Gastroesophageal sphincter (tissue), 4 donors: ENCODE data around the gene GPN3. TPM values are rescaled to one million over a fixed set of nuclear protein-coding genes. Genes with fewer than 3 reads are reported as not detected.
A peak's percentile ranks its signal among the peaks of the same experiment; 100 is the strongest.

Experiments used
- ATAC-seq: fragments of 150-250 bp; one replicate; pipeline ENCODE4 v1.9.1; 2016; ENCODE audit warnings: mild to moderate bottlenecking, moderate library complexity
- H3K27ac ChIP-seq, 4 donors: fragments of 200-600 bp; sonication (generic) in 3 of 4; 1 replicate in 3 of 4; 2 replicates in 1 of 4; pipeline ENCODE4 v1.5.1; 2016 to 2019
- H3K27me3 ChIP-seq: fragments of 200-600 bp; sonication (generic); one replicate; pipeline ENCODE4 v1.5.1; 2019
- H3K36me3 ChIP-seq, 2 donors: fragments of 200-600 bp; sonication (generic); one replicate each; pipeline ENCODE4 v1.5.1; 2019; ENCODE audit warnings: control low read depth in 1 of 2
- H3K4me1 ChIP-seq, 3 donors: fragments of 200-600 bp; sonication (generic); 1 replicate in 2 of 3; 2 replicates in 1 of 3; pipeline ENCODE4 v1.5.1; 2016 to 2019; ENCODE audit warnings: control low read depth in 2 of 3
- H3K4me3 ChIP-seq, 2 donors: fragments of 200-600 bp; sonication (generic); one replicate each; pipeline ENCODE4 v1.5.1; 2019; ENCODE audit warnings: mild to moderate bottlenecking in 1 of 2, moderate library complexity in 1 of 2
- H3K9me3 ChIP-seq, 3 donors: fragments of 200-600 bp; sonication (generic); one replicate each; pipeline ENCODE4 v1.5.1; 2017 to 2019; ENCODE audit warnings: control low read depth in 2 of 3
- CTCF ChIP-seq, 4 experiments: fragments of 200-600 bp in 2 of 4; fragments of 450-650 bp in 2 of 4; sonication (generic) in 1 of 4; IDR thresholded peaks; one replicate each; pipeline ENCODE4 v1.5.1; 2017 to 2019; ENCODE audit warnings: antibody characterized with exemption in 4 of 4, mild to moderate bottlenecking in 2 of 4, moderate library complexity in 2 of 4
- EP300 ChIP-seq: sonication (generic); formaldehyde crosslinking; IDR thresholded peaks from one replicate; pipeline ENCODE4 v1.6.1; 2017; ENCODE audit warnings: antibody characterized with exemption, mild to moderate bottlenecking
- POLR2A ChIP-seq, 2 donors: fragments of 450-650 bp; IDR thresholded peaks; one replicate each; pipeline ENCODE4 v1.6.1; 2017; ENCODE audit warnings: antibody characterized with exemption in 2 of 2, mild to moderate bottlenecking in 2 of 2, moderate library complexity in 1 of 2
- POLR2AphosphoS5 ChIP-seq: sonication (generic); formaldehyde crosslinking; IDR thresholded peaks from one replicate; pipeline ENCODE4 v1.6.1; 2017; ENCODE audit warnings: antibody characterized with exemption
- WGBS, 2 donors: methylation state at CpG; one replicate each; pipeline ENCODE4 v1.1.5; 2018; ENCODE audit warnings: low coverage in 1 of 2; 5-methylcytosine and 5-hydroxymethylcytosine counted together
- small RNA-seq, 4 donors: library from RNA; depleted of rRNA; stranded (forward); fragments of <200 nt; gene quantifications; one replicate each; pipeline ENCODE3, GENCODE V24; 2016
- total RNA-seq, 4 donors: library from RNA; depleted of rRNA; stranded (reverse); fragments of >200 nt; gene quantifications; one replicate each; pipeline ENCODE4 v1.1.0, GENCODE V29; 2016

Gene GPN3
- total RNA-seq, 4 donors from 2014 or later = 11.8 to 42.2 (median 21.5) TPM

- ATAC-seq = peak; percentile 97
- WGBS, 2 donors = 0% methylated on average over 14 to 16 of the region's 62 CpGs
Observed at GRCh38 chr12:110403146-110403975, 64.7 kb downstream of the GPN3 start, which contains the start of gene ANAPC7. TSS of gene ANAPC7 (minus strand) at chr12:110403708. CDS start at chr12:110403627, 81 bp downstream.

More at GRCh38 chr12:110403146-110403975, 64.7 kb downstream of the GPN3 start, which contains the start of gene ANAPC7:
- no peaks in the 10 kb centered on the region for H3K9me3 ChIP-seq
- H3K4me1 ChIP-seq = peaks cover 0 to 42% (median 9%) of the 10 kb centered on the region in 3 donors
- H3K4me3 ChIP-seq = peak within 1 kb of the TSS; percentile 66 to 96
- TF ChIP-seq POLR2AphosphoS5 (peak; percentile 81), EP300 (no peak), CTCF (IDR thresholded peaks at IDR 0.05) (no peak), POLR2A (IDR thresholded peaks at IDR 0.05) (peak; percentile 32 to 41)
- peak within 1 kb of the TSS; percentile 91 to 96 (median 92) for H3K27ac ChIP-seq
- no peaks in the 10 kb centered on the region for H3K27me3 ChIP-seq
- peaks cover 0 to 22% of the 10 kb centered on the region in 2 donors for H3K36me3 ChIP-seq

Small RNA genes lying within 50 kb of the gene (small RNA-seq; reads per million reads assigned to genes)
- 0 reads per million in 4 donors for gene RF00278

Other genes starting within 250 kb of the GPN3 start
- 100 to 1,000 TPM; 118 to 233 (median 163) TPM for gene ATP2A2, start 187.0 kb downstream of the GPN3 start, total RNA-seq
- 10 to 100 TPM; 40.4 to 50.1 (median 46.2) TPM for gene ANAPC7, start 64.5 kb downstream of the GPN3 start, total RNA-seq
- gene ARPC3, start 17.9 kb downstream of the GPN3 start, total RNA-seq = 100 to 1,000 TPM; 147 to 333 (median 310) TPM
- gene FAM216A, start 588 bp upstream of the GPN3 start, total RNA-seq = 1 to 10 TPM; 5.1 to 9.8 (median 6.1) TPM
- 100 to 1,000 TPM; 101 to 184 (median 159) TPM for gene VPS29, start 33.9 kb upstream of the GPN3 start, total RNA-seq
- gene RAD9B, start 34.1 kb upstream of the GPN3 start, total RNA-seq = 1 to 10 TPM; 1.1 to 5.1 (median 1.9) TPM
- gene PPTC7, start 115.1 kb upstream of the GPN3 start, total RNA-seq = 10 to 100 TPM; 37.5 to 48.6 (median 41.9) TPM
- 10 to 100 TPM; 19.4 to 32.5 (median 30.5) TPM for gene TCTN1, start 145.9 kb upstream of the GPN3 start, total RNA-seq
- 10 to 100 TPM in 1 of 4 donors, 1 to 10 TPM in 3; 1.4 to 12.0 (median 8.1) TPM for gene HVCN1, start 220.9 kb upstream of the GPN3 start, total RNA-seq